Measurements from ENCODE around the gene PROK2. TPM values are rescaled to one million over a fixed set of nuclear protein-coding genes. Genes with fewer than 3 reads are reported as not detected.

The PROK2 gene
- total RNA-seq, 1 donor from 2014 or later = not detected

DNA sequence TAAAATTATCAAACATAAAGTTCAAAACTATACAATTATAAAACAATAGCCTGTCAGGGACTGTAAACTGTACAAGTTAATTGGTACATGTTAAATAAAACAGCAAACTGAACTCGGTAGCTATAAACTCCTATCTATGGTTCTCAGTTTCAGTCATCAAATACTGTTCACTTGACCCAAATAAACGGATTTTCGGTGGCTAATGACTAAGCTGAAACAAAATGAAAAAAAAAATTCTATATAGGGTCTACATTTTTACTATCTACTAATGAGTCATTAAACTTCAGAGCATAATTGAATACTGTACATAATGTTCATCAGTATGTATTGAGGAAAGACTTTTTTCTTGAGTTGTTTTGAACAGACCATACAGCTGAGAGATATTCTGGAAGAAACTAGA is 6.6 kb downstream of the PROK2 start:
- H3K36me3 Mint-ChIP-seq (ENCODE audit: unreplicated experiment) = no peaks in the 10 kb centered on the region
- H3K27me3 Mint-ChIP-seq (ENCODE audit: unreplicated experiment) = peaks cover 87% of the 10 kb centered on the region
- H3K27ac Mint-ChIP-seq (ENCODE audit: unreplicated experiment) = no peak overlapping the region
- TF ChIP-seq, protein P1, sequence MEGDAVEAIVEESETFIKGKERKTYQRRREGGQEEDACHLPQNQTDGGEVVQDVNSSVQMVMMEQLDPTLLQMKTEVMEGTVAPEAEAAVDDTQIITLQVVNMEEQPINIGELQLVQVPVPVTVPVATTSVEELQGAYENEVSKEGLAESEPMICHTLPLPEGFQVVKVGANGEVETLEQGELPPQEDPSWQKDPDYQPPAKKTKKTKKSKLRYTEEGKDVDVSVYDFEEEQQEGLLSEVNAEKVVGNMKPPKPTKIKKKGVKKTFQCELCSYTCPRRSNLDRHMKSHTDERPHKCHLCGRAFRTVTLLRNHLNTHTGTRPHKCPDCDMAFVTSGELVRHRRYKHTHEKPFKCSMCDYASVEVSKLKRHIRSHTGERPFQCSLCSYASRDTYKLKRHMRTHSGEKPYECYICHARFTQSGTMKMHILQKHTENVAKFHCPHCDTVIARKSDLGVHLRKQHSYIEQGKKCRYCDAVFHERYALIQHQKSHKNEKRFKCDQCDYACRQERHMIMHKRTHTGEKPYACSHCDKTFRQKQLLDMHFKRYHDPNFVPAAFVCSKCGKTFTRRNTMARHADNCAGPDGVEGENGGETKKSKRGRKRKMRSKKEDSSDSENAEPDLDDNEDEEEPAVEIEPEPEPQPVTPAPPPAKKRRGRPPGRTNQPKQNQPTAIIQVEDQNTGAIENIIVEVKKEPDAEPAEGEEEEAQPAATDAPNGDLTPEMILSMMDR (IDR thresholded peaks at IDR 0.05) = no peak
- no peaks in the 10 kb centered on the region for H3K4me1 Mint-ChIP-seq (ENCODE audit: unreplicated experiment)
- no peaks in the 10 kb centered on the region for H3K9me3 Mint-ChIP-seq (ENCODE audit: unreplicated experiment)
- no peak overlapping the region for H3K4me3 Mint-ChIP-seq (ENCODE audit: unreplicated experiment)
- DNase-seq (ENCODE audit: extremely low spot score, unreplicated experiment) = no peak

DNA sequence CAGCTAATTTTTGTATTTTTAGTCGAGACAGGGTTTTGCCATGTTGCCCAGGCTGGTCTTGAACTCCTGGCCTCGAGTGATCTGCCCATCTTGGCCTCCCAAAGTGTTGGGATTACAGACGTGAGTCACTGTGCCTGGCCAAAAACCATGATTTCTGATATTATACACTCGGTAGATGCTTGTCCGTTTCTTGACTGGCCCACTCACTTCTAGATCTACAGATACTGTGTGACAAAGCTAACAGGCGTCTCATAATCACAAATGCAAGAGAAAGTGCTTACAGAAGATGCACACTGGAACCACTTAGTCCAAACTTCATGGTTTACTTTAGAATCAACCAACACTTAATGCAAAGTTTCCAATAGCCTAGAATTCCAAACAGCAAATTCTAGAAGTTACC is 8.4 kb downstream of the PROK2 start:
- no peak for DNase-seq (ENCODE audit: extremely low spot score, unreplicated experiment)
- Mint-ChIP-seq H3K27me3 (ENCODE audit: unreplicated experiment) (peaks cover 86% of the 10 kb centered on the region), H3K4me1 (ENCODE audit: unreplicated experiment) (no peaks in the 10 kb centered on the region), H3K9me3 (ENCODE audit: unreplicated experiment) (no peaks in the 10 kb centered on the region), H3K36me3 (ENCODE audit: unreplicated experiment) (no peaks in the 10 kb centered on the region), H3K4me3 (ENCODE audit: unreplicated experiment) (no peak overlapping the region), H3K27ac (ENCODE audit: unreplicated experiment) (no peak overlapping the region)
- TF ChIP-seq, protein P1 (IDR thresholded peaks at IDR 0.05) = no peak

DNA sequence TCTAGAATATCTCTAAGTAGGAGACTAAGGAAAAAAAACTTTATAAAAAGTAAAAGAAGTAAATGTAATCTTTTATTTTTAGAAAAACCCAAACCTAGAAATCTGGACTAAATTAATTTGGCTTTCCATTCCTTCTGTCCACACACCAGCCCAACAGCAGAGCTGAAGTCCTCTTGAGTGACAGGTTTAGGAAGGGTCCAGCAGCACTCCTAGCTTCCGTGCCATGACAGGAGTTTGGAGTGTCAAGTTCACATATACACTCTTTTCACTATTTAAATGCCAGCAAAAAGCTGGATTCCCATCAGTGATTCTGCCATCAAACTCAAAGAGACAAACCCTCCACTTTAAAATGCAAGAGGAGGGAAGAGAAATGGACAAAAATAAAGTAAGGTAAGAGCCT is 13.1 kb downstream of the PROK2 start:
- Mint-ChIP-seq H3K36me3 (ENCODE audit: unreplicated experiment) (no peaks in the 10 kb centered on the region), H3K27me3 (ENCODE audit: unreplicated experiment) (peaks cover 84% of the 10 kb centered on the region), H3K9me3 (ENCODE audit: unreplicated experiment) (no peaks in the 10 kb centered on the region), H3K27ac (ENCODE audit: unreplicated experiment) (no peak overlapping the region), H3K4me3 (ENCODE audit: unreplicated experiment) (no peak overlapping the region), H3K4me1 (ENCODE audit: unreplicated experiment) (no peaks in the 10 kb centered on the region)
- TF ChIP-seq, protein P1 (IDR thresholded peaks at IDR 0.05) = no peak
- DNase-seq (ENCODE audit: extremely low spot score, unreplicated experiment) = no peak

DNA sequence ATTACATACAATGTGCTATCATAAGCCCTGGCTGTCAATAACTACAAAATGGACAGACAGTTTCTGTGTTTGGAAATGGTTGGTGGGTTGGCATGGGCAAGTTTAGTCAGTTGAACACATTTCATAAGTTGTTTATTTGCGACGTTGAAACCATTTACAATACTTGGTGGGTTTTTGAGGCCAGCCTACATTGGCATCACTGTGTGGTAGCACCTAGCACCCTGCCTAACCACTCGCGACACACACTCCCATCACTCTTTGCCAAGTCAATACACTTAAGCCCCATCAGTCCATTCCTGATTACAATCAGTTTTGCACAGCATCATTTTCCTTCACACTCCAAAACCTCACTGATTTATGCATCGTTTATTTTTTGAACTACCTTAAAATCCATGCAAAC is 13.8 kb downstream of the PROK2 start:
- H3K4me1 Mint-ChIP-seq (ENCODE audit: unreplicated experiment) = no peaks in the 10 kb centered on the region
- TF ChIP-seq, protein P1 (IDR thresholded peaks at IDR 0.05) = no peak
- no peaks in the 10 kb centered on the region for H3K36me3 Mint-ChIP-seq (ENCODE audit: unreplicated experiment)
- DNase-seq (ENCODE audit: extremely low spot score, unreplicated experiment) = no peak
- H3K9me3 Mint-ChIP-seq (ENCODE audit: unreplicated experiment) = no peaks in the 10 kb centered on the region
- no peak overlapping the region for H3K4me3 Mint-ChIP-seq (ENCODE audit: unreplicated experiment)
- H3K27ac Mint-ChIP-seq (ENCODE audit: unreplicated experiment) = no peak overlapping the region
- peaks cover 84% of the 10 kb centered on the region for H3K27me3 Mint-ChIP-seq (ENCODE audit: unreplicated experiment)

DNA sequence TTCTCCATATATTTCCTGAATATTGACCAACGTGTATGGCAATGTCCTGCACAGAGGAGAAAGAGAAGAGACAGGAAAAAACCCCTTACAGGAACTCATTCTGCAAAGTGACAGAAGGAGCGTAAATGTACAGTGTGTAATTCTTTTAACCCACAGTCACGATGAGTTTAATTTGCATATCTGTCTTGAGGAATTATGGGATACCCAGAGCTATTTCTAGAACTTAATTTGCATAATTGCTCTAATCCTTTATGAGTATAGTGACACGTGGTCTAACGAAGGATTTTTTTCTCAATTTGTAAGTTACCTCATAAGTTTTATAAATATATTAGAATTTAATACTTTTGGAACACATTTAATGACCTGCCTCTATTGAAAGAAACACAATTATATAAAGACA is 21.5 kb downstream of the PROK2 start:
- no peaks in the 10 kb centered on the region for H3K9me3 Mint-ChIP-seq (ENCODE audit: unreplicated experiment)
- H3K27ac Mint-ChIP-seq (ENCODE audit: unreplicated experiment) = no peak overlapping the region
- peaks cover 76% of the 10 kb centered on the region for H3K27me3 Mint-ChIP-seq (ENCODE audit: unreplicated experiment)
- H3K4me3 Mint-ChIP-seq (ENCODE audit: unreplicated experiment) = no peak overlapping the region
- no peaks in the 10 kb centered on the region for H3K4me1 Mint-ChIP-seq (ENCODE audit: unreplicated experiment)
- no peak for DNase-seq (ENCODE audit: extremely low spot score, unreplicated experiment)
- H3K36me3 Mint-ChIP-seq (ENCODE audit: unreplicated experiment) = no peaks in the 10 kb centered on the region
- TF ChIP-seq, protein P1 (IDR thresholded peaks at IDR 0.05) = no peak

Measured in osteocyte (in vitro differentiated cells).